ENCODE data around the gene SYT12. TPM values are rescaled to one million over a fixed set of nuclear protein-coding genes. Genes with fewer than 3 reads are reported as not detected.

The SYT12 gene, protein sequence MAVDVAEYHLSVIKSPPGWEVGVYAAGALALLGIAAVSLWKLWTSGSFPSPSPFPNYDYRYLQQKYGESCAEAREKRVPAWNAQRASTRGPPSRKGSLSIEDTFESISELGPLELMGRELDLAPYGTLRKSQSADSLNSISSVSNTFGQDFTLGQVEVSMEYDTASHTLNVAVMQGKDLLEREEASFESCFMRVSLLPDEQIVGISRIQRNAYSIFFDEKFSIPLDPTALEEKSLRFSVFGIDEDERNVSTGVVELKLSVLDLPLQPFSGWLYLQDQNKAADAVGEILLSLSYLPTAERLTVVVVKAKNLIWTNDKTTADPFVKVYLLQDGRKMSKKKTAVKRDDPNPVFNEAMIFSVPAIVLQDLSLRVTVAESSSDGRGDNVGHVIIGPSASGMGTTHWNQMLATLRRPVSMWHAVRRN
- total RNA-seq (2013), result not detected
- polyA plus RNA-seq (not detected), polyA minus RNA-seq (not detected in 2 replicates), total RNA-seq (0 to 1.5 (median 0.07) reads per million in 11 experiments)

DNA sequence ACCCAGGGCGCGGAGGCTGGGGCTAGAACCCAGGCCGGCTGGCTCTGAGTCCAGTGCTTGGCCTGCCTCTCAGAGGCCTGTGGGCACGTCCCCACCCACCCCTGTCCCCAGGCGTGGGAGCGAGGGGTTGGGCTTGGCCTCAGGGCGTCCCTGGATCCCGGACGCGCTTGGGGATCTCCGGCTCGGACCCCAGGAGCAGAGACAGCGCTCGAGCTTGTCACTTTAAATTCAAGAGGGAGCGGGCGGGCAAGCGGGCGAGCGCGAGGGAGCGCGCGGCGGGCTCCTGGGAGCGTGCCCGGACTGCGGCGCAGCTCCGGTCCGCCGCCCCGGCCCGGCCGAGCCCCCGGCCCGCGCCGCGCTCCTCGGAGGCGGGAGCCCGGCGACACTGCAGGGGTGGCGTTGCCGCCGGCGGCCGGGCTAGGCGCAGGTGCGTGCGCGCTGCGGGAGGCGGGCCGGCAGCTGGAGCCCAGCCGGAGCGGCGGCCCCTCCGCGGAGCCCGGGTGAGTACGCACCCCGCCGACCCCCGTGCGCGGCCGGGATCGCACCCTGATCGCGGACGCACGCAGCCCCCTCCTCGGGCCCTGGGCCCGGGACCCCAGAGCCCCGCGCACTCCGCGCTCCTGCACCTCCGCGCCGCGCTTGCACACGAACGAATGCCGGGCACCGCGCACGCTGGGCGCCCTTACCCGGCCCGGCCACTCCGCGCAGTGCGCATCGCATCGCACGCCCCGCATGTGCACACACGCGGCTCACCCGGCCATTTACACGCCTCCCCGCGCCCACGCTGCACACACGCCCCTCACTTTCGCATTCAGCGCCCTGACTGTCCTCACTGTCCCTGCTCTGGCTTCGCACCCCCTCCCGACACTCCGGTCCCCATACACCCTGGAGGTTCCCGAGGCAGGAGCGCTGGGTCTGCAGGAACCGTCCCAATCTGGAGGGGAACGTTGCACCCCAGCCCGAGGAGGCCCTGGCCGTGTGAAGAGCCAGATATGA, at the start of gene SYT12:
TSS of gene SYT12 (plus strand) at position 174 of the 996 bp plus-strand sequence. CDS start 7,011 bp downstream, outside the sequence.
- H3K27ac Mint-ChIP-seq, result peak within 1 kb of the TSS in 1 of 7 donors; percentile 15
- no peak for DNase-seq
- Histone ChIP-seq H3K9me3 (replicated peaks in 1 of 2; ENCODE audit: control insufficient read depth in 1 of 2, insufficient read depth in 1 of 2, low read length in 2 of 2) (peaks cover 5 to 20% of the 10 kb centered on the region in 2 donors), H3K4me1 (ENCODE audit: control insufficient read depth in 1 of 2, insufficient read depth in 2 of 2, low read length in 2 of 2) (peaks cover 0 to 5% of the 10 kb centered on the region in 2 donors), H3K4me2 (replicated peaks; ENCODE audit: extremely low read depth, low read length, poor library complexity, severe bottlenecking) (no peak within 1 kb of the TSS), H2AFZ (ENCODE audit: insufficient read depth, low read depth, low read length, poor library complexity, severe bottlenecking) (no peak within 1 kb of the TSS), H3K27ac (ENCODE audit: low read depth in 1 of 2, low read length in 2 of 2) (no peak within 1 kb of the TSS), H3K79me2 (ENCODE audit: insufficient read depth, low read length) (no peaks in the 10 kb centered on the region), H4K20me1 (ENCODE audit: insufficient read depth, low read length) (no peaks in the 10 kb centered on the region), H3K9ac (ENCODE audit: insufficient read depth, low read length, poor library complexity, severe bottlenecking) (no peak within 1 kb of the TSS), H3K36me3 (replicated peaks in 1 of 2; ENCODE audit: control insufficient read depth in 1 of 2, insufficient read depth in 2 of 2, low read length in 2 of 2) (no peaks in the 10 kb centered on the region), H3K4me3 (replicated peaks in 1 of 3; ENCODE audit: low read depth in 2 of 3, low read length in 3 of 3) (no peak within 1 kb of the TSS), H3K27me3 (ENCODE audit: control insufficient read depth in 2 of 2, insufficient read depth in 2 of 2, low read length in 2 of 2) (peaks cover 25 to 64% of the 10 kb centered on the region in 2 donors)
- TF ChIP-seq, protein P1, sequence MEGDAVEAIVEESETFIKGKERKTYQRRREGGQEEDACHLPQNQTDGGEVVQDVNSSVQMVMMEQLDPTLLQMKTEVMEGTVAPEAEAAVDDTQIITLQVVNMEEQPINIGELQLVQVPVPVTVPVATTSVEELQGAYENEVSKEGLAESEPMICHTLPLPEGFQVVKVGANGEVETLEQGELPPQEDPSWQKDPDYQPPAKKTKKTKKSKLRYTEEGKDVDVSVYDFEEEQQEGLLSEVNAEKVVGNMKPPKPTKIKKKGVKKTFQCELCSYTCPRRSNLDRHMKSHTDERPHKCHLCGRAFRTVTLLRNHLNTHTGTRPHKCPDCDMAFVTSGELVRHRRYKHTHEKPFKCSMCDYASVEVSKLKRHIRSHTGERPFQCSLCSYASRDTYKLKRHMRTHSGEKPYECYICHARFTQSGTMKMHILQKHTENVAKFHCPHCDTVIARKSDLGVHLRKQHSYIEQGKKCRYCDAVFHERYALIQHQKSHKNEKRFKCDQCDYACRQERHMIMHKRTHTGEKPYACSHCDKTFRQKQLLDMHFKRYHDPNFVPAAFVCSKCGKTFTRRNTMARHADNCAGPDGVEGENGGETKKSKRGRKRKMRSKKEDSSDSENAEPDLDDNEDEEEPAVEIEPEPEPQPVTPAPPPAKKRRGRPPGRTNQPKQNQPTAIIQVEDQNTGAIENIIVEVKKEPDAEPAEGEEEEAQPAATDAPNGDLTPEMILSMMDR (IDR thresholded peaks at IDR 0.05), result no peak
- H3K27me3 Mint-ChIP-seq (ENCODE audit: low read depth in 3 of 3), result peaks cover 76 to 84% (median 79%) of the 10 kb centered on the region in 3 donors
- H3K36me3 Mint-ChIP-seq, result peaks cover 4% of the 10 kb centered on the region in 2 donors
- 3% methylated on average over 118 of the region's 118 CpGs for WGBS (ENCODE audit: insufficient coverage)
- H3K4me3 Mint-ChIP-seq, result peak within 1 kb of the TSS in 1 of 2 donors; percentile 94
- intact Hi-C loops (cut with micrococcal nuclease), result no loop called here
- peaks cover 6% of the 10 kb centered on the region for H3K4me1 Mint-ChIP-seq
- peaks cover 0 to 23% (median 13%) of the 10 kb centered on the region in 7 donors for H3K9me3 Mint-ChIP-seq
